ENCODE results near the gene KRT27. TPM values are rescaled to one million over a fixed set of nuclear protein-coding genes. Genes with fewer than 3 reads are reported as not detected.

Gene KRT27
- total and polyA plus RNA-seq, 9 of the 15 experiments (the other 6 are each of a cell fraction or from before 2014, with no cell fraction given), result 0.10 TPM; not detected in 8

DNA sequence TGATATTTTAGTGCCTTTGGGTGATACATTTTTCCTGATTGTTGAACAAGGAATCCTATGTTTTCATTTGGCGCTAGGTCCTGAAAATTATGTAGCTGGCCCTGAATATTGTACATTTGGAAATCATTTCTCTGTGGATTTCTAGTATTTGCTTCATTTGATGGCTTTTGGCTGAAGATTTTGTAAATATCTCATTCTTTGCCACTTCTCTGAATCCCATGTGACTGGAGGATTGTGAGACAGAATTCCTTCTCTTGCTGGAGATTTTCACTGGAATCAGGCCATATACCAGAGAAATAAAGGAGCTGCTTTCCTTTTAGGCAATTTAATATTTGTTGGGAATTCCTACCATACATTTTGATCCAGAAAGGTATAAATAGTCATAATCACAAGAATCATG, 8.8 kb upstream of the KRT27 start:
- Histone ChIP-seq H3K4me2 (ENCODE audit: insufficient read depth, low read length) (no peak overlapping the region), H3K9ac (ENCODE audit: insufficient read depth in 1 of 2, low read depth in 2 of 2, low read length in 2 of 2) (no peak overlapping the region), H3K36me3 (ENCODE audit: control insufficient read depth, insufficient read depth, low read length) (no peaks in the 10 kb centered on the region), H4K20me1 (replicated peaks; ENCODE audit: control insufficient read depth, insufficient read depth, low read length) (no peaks in the 10 kb centered on the region), H3K4me3 (no peak overlapping the region), H3K27me3 (ENCODE audit: control insufficient read depth in 2 of 2, insufficient read depth in 2 of 2, low read length in 2 of 2) (peaks cover 15 to 17% of the 10 kb centered on the region in 2 experiments), H3K9me1 (ENCODE audit: control insufficient read depth, insufficient read depth, low read length) (no peaks in the 10 kb centered on the region), H2AFZ (ENCODE audit: low read depth, low read length) (no peak overlapping the region), H3K4me1 (replicated peaks in 1 of 2; ENCODE audit: control insufficient read depth in 2 of 2, insufficient read depth in 2 of 2, low read length in 2 of 2) (peaks cover under 1 to 3% of the 10 kb centered on the region in 2 experiments; a peak in 1 of 5 replicates), H3K79me2 (ENCODE audit: control insufficient read depth, insufficient read depth, low read length) (no peaks in the 10 kb centered on the region), H3K27ac (ENCODE audit: extremely low read depth, low read depth, low read length) (no peak overlapping the region), H3K9me3 (replicated peaks; ENCODE audit: control insufficient read depth, insufficient read depth, low read depth, low read length) (no peaks in the 10 kb centered on the region)
- intact Hi-C loops (cut with micrococcal nuclease), result loop anchor here (1.0 to 2.0 kb wide), 2 partner anchors 170 to 176 kb away; no protein-coding TSS in a partner anchor
- TF ChIP-seq, protein P1, sequence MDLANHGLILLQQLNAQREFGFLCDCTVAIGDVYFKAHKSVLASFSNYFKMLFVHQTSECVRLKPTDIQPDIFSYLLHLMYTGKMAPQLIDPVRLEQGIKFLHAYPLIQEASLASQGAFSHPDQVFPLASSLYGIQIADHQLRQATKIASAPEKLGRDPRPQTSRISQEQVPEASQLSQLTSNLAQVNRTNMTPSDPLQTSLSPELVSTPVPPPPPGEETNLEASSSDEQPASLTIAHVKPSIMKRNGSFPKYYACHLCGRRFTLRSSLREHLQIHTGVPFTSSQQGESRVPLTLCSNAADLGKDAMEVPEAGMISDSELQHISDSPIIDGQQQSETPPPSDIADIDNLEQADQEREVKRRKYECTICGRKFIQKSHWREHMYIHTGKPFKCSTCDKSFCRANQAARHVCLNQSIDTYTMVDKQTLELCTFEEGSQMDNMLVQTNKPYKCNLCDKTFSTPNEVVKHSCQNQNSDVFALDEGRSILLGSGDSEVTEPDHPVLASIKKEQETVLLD (IDR thresholded peaks at IDR 0.05), result no peak
- TF ChIP-seq ZNF175 (CRISPR knock-in tag; IDR thresholded peaks at IDR 0.05; ENCODE audit: low read depth), result no peak
- TF ChIP-seq PRMT5 (CRISPR knock-in tag; IDR thresholded peaks at IDR 0.05), result no peak
- no peak for TF ChIP-seq TGIF2 (CRISPR knock-in tag; IDR thresholded peaks at IDR 0.05)
- no peak for TF ChIP-seq ZNF133 (CRISPR knock-in tag; IDR thresholded peaks at IDR 0.05)
- no peak for TF ChIP-seq FOSL1 (tag; conservative IDR thresholded peaks at IDR 0.05)
- no peak for DNase-seq (ENCODE audit: extremely low read depth in 1 of 4, low spot score in 3 of 4)
- no TSS peak for BruUV-seq (replicated peaks)
- in situ Hi-C loops (cut with MboI), result loop anchor here (5.0 kb wide), 1 partner anchor 174 kb away; no protein-coding TSS in a partner anchor
- ChIA-PET POLR2A (no interaction called here), CTCF (ENCODE audit: low intra/inter-chr PET ratio) (interaction anchor here (0.5 to 1.5 kb wide), 3 partner anchors 171 to 392 kb away, joined by 4 to 10 read pairs (median 4); no protein-coding TSS in a partner anchor)
- WGBS (ENCODE audit: insufficient coverage, low coverage, missing lambda C conversion rate), result 75% methylated on average over 1 of the region's 1 CpG
- no peak for FAIRE-seq
- no peak for ATAC-seq

Measured in K562 (cell line).